K562 (cell line): ENCODE results near the gene ITGA7. TPM values are rescaled to one million over a fixed set of nuclear protein-coding genes. Genes with fewer than 3 reads are reported as not detected.

Experiments used
- ATAC-seq: fragments of 200-7000 bp; cut with Tn5 transposase; 3 replicates; pipeline ENCODE4 v1.9.1; 2020; ENCODE audit warnings: moderate library complexity
- BruUV-seq: library from RNA; stranded (reverse); fragments of 400-500 nt; replicated peaks from 2 replicates; lab custom pipeline; 2021; lab: Mats Ljungman, UMichigan
- CTCF ChIA-PET: fragments of 300-600 bp; formaldehyde crosslinking; extraction: SDS; loops from one replicate; lab custom pipeline; 2021; ENCODE audit warnings: low intra/inter-chr PET ratio; lab: Yijun Ruan, JAX
- POLR2A ChIA-PET: fragments of 300-600, 350-650 bp; sonication (Branson Sonifier 250); formaldehyde crosslinking; extraction: SDS; loops from one replicate; lab custom pipeline; 2021; ENCODE audit warnings: antibody characterized with exemption, inconsistent platforms; lab: Yijun Ruan, JAX
- DNase-seq, 4 experiments: peaks; one replicate each; pipeline versions ENCODE4 v3.0.0 to v3.0.0-alpha.2; 2011 to 2018; ENCODE audit warnings: low spot score in 3 of 4, mixed read lengths in 3 of 4; ENCODE audit errors: extremely low read depth in 1 of 4
- FAIRE-seq: peaks from 2 replicates; lab custom pipeline; 2011; peaks lifted over from hg19 to GRCh38; lab: Jason Lieb, UNC
- H2AFZ ChIP-seq: 2 replicates; pipeline ENCODE4 v1.6.0; 2011; ENCODE audit warnings: low read depth, low read length, control low read depth, inconsistent platforms
- H3K27ac ChIP-seq: fragments of 200-600 bp; 3 replicates; pipeline ENCODE4 v1.8.0; 2011; ENCODE audit warnings: low read depth, mild to moderate bottlenecking, control low read depth, inconsistent platforms, low read length, moderate library complexity, mixed read lengths; ENCODE audit errors: extremely low read depth
- H3K27me3 ChIP-seq, 2 experiments: fragments of 300-600 bp in 1 of 2; 2 replicates in 1 of 2; 3 replicates in 1 of 2; pipeline versions ENCODE4 v1.6.0 to v1.8.0; 2011; ENCODE audit warnings: inconsistent platforms in 2 of 2, low read length in 2 of 2, mild to moderate bottlenecking in 1 of 2, mixed read lengths in 1 of 2, moderate library complexity in 1 of 2; ENCODE audit not compliant: control insufficient read depth in 2 of 2, insufficient read depth in 2 of 2
- H3K36me3 ChIP-seq: fragments of 300-600 bp; 3 replicates; pipeline ENCODE4 v1.8.0; 2011; ENCODE audit warnings: mild to moderate bottlenecking, low read length, inconsistent platforms; ENCODE audit not compliant: control insufficient read depth, insufficient read depth
- H3K4me1 ChIP-seq, 2 experiments: fragments of 200-600 bp in 1 of 2; replicated peaks in 1 of 2; 2 replicates in 1 of 2; 3 replicates in 1 of 2; pipeline versions ENCODE4 v1.5.1 to v1.8.0; 2011; ENCODE audit warnings: inconsistent platforms in 2 of 2, low read length in 2 of 2, mild to moderate bottlenecking in 1 of 2, mixed read lengths in 1 of 2, moderate library complexity in 1 of 2; ENCODE audit not compliant: control insufficient read depth in 2 of 2, insufficient read depth in 2 of 2
- H3K4me2 ChIP-seq: 2 replicates; pipeline ENCODE4 v1.6.1; 2011; ENCODE audit warnings: low read length, control low read depth, inconsistent platforms, mixed read lengths; ENCODE audit not compliant: insufficient read depth
- H3K4me3 ChIP-seq: fragments of 200-600 bp; sonication (generic), shearing (Covaris generic); 2 replicates; pipeline ENCODE4 v1.5.1; 2016; ENCODE audit warnings: control low read depth, inconsistent platforms
- H3K79me2 ChIP-seq: fragments of 200-600 bp; 3 replicates; pipeline ENCODE4 v1.8.0; 2011; ENCODE audit warnings: low read length, inconsistent platforms; ENCODE audit not compliant: control insufficient read depth, insufficient read depth
- H3K9ac ChIP-seq, 2 experiments: 2 replicates each; pipeline versions ENCODE4 v1.6.0 to v1.6.1; 2011; ENCODE audit warnings: low read depth in 2 of 2, low read length in 2 of 2, control low read depth in 1 of 2, inconsistent platforms in 1 of 2, mild to moderate bottlenecking in 1 of 2, mixed read lengths in 1 of 2; ENCODE audit not compliant: insufficient read depth in 1 of 2
- H3K9me1 ChIP-seq: one replicate; pipeline ENCODE4 v1.6.0; 2011; ENCODE audit warnings: inconsistent platforms, mild to moderate bottlenecking, low read length, moderate library complexity; ENCODE audit not compliant: control insufficient read depth, insufficient read depth
- H3K9me3 ChIP-seq: replicated peaks from 2 replicates; pipeline ENCODE4 v1.5.1; 2011; ENCODE audit warnings: low read depth, low read length, inconsistent platforms; ENCODE audit not compliant: control insufficient read depth, insufficient read depth
- H4K20me1 ChIP-seq: replicated peaks from 2 replicates; pipeline ENCODE4 v1.6.1; 2011; ENCODE audit warnings: low read length, inconsistent platforms, mixed read lengths; ENCODE audit not compliant: control insufficient read depth, insufficient read depth
- ARID1B ChIP-seq: fragments of 450-650 bp; IDR thresholded peaks from 2 replicates; pipeline ENCODE4 v1.6.1; 2016; ENCODE audit warnings: antibody characterized with exemption, mild to moderate bottlenecking, inconsistent platforms
- CBFA2T2 ChIP-seq: fragments of 450-650 bp; conservative IDR thresholded peaks from 2 replicates; pipeline ENCODE4 v1.6.1; 2017; ENCODE audit warnings: mild to moderate bottlenecking
- CBFA2T3 ChIP-seq: fragments of 450-650 bp; IDR thresholded peaks from 2 replicates; pipeline ENCODE4 v1.6.1; 2017
- CC2D1A ChIP-seq: fragments of 450-650 bp; IDR thresholded peaks from 2 replicates; pipeline ENCODE4 v1.6.1; 2017; ENCODE audit warnings: mild to moderate bottlenecking
- EGR1 ChIP-seq: fragments of 450-650 bp; conservative IDR thresholded peaks from 2 replicates; pipeline ENCODE4 v1.6.1; 2017; ENCODE audit warnings: mild to moderate bottlenecking
- ETV6 ChIP-seq, 3 experiments: fragments of 150-350 bp in 1 of 3; sonication (generic) in 1 of 3; formaldehyde crosslinking in 1 of 3; IDR thresholded peaks; 2 replicates each; pipeline versions ENCODE4 v1.6.1 to v1.8.0; 2014 to 2022; ENCODE audit warnings: borderline replicate concordance in 2 of 3, low read depth in 2 of 3, antibody characterized with exemption in 1 of 3, low read length in 1 of 3, mild to moderate bottlenecking in 1 of 3, missing genetic modification reagents in 1 of 3
- NONO ChIP-seq, 2 experiments: fragments of 200-400 bp in 1 of 2; fragments of 450-650 bp in 1 of 2; formaldehyde crosslinking in 1 of 2; IDR thresholded peaks; 2 replicates each; pipeline ENCODE4 v1.6.1; 2017; ENCODE audit warnings: low read depth in 2 of 2, mild to moderate bottlenecking in 2 of 2, moderate library complexity in 2 of 2, low read length in 1 of 2
- TRIM24 ChIP-seq, 2 experiments: fragments of 450-650 bp; IDR thresholded peaks; 2 replicates each; pipeline ENCODE4 v1.6.1; 2016
- WGBS: fragments of 100-300 bp; shearing (Covaris generic); methylation state at CpG from one replicate; pipeline ENCODE4 v1.1.6; 2016; ENCODE audit warnings: low coverage, mixed read lengths; ENCODE audit not compliant: insufficient coverage; ENCODE audit errors: missing lambda C conversion rate; 5-methylcytosine and 5-hydroxymethylcytosine counted together
- in situ Hi-C: fragments of 300-500 bp; cut with MboI; formaldehyde crosslinking; loops from 4 replicates; pipeline ENCODE4 v1.15.0; 2018; ENCODE audit warnings: inconsistent platforms, mixed read lengths
- intact Hi-C: fragments of 100-400 bp; cut with micrococcal nuclease; formaldehyde crosslinking; loops from 2 replicates; pipeline ENCODE4 v1.14.2; 2022
- polyA plus RNA-seq, 8 experiments: library from polyadenylated mRNA; depleted of rRNA in 4 of 8; stranded (reverse) in 5 of 8; unstranded in 3 of 8; fragments of >200 nt; fragmentation: Nextera tagmentation in 2 of 8; fragmentation: Illumina TruSeq in 1 of 8; extraction: Ambion mirVana in 2 of 8; extraction: Trizol in 1 of 8; gene quantifications; 2 replicates each; pipeline versions ENCODE4 v1.2.1 to v1.2.3, GENCODE V29; 2011 to 2014; ENCODE audit warnings: inconsistent platforms in 1 of 8, missing spikeins in 1 of 8
- total RNA-seq, 7 experiments: library from RNA; depleted of rRNA in 6 of 7; stranded (reverse); fragments of >200 nt in 6 of 7; fragmentation: Illumina TruSeq in 2 of 7; extraction: Trizol in 2 of 7; gene quantifications; 2 replicates each; pipeline versions ENCODE4 v1.2.1 to v1.2.3, GENCODE V29; 2011 to 2021; ENCODE audit warnings: low replicate concordance in 1 of 7
- TF ChIP-seq, protein P1 (sequence below): IDR thresholded peaks from 2 replicates; pipeline ENCODE4 v1.6.1; 2014; ENCODE audit warnings: antibody characterized with exemption
- TF ChIP-seq, protein P2 (sequence below), 2 experiments: fragments of 450-650 bp; formaldehyde crosslinking in 1 of 2; IDR thresholded peaks; 2 replicates each; pipeline versions ENCODE4 v1.4.0 to v1.6.1; 2014 to 2020; ENCODE audit warnings: mild to moderate bottlenecking in 2 of 2, borderline replicate concordance in 1 of 2, low read depth in 1 of 2

Gene ITGA7
- total and polyA plus RNA-seq, 9 of the 15 experiments (the other 6 are each of a cell fraction or from before 2014, with no cell fraction given), result 0.11 to 2.3 (median 0.56) TPM; not detected in 1

DNA sequence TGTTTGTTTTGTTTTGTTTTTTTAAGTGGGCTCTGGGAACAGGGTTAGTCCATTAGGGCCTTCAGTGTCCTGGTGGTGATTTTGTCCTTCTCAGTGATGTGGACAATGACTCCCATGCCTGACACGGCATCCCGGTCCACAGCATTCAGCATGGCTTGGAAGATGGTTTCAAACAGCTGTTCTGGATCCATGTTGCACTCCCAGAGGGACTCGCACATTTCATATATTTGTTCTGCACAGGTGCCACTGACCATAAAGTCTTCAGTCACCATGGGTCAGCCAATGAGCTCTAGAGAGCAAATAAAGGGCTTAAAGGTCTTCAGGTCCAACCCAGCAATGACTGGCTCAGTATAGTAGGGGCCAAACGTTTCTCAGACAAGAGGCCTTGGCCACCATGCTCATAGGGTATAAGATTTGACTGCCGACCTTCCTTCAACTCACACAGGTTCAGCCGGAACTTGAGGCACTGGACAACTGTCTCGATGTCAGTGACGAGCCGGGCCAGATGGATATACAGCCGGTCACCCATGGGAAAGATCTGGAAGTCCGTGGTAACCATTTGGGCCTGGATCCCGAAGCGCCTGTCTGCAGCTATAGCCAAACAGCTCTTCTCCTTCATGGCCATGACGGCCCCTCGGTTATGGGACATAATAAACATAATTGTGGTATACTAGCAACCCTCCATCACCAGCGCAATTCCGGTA is 53.0 kb downstream of the ITGA7 start (continued):
- no peak for TF ChIP-seq ETV6 (IDR thresholded peaks at IDR 0.05; ENCODE audit: borderline replicate concordance in 1 of 2, low read depth in 2 of 2, low read length in 1 of 2)
- no peak for TF ChIP-seq ETV6 (CRISPR knock-in tag; IDR thresholded peaks at IDR 0.05; ENCODE audit: borderline replicate concordance)
- TF ChIP-seq, all 486 proteins: peak for 0

DNA sequence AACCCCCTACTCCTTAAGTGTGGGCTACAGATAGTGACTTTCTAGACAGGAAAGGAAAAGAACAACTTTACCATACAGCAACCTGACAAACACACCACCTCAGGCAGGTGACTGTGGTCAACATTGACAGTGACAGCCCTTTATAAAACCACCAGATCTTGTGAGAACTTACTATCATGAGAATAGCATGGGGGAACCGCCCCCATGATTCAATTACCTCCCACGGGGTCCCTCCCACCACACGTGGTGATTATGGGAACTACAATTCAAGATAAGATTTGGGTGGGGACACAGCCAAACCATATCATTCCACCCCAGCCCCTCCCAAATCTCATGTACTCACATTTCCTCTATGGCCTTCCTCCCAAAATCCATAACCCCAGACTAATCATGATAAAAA is 54.7 kb downstream of the ITGA7 start:
- Histone ChIP-seq H3K9me3 (peaks cover 2% of the 10 kb centered on the region), H3K4me3 (no peak overlapping the region), H4K20me1 (no peaks in the 10 kb centered on the region), H3K9me1 (no peaks in the 10 kb centered on the region), H3K27ac (no peak overlapping the region), H3K4me1 (no peaks in the 10 kb centered on the region), H3K79me2 (no peaks in the 10 kb centered on the region), H3K9ac (no peak overlapping the region), H3K36me3 (no peaks in the 10 kb centered on the region), H3K27me3 (no peaks in the 10 kb centered on the region; a peak in 1 of 5 replicates), H2AFZ (no peak overlapping the region), H3K4me2 (no peak overlapping the region)
- TF ChIP-seq CBFA2T3 (peak; percentile 60), NONO (IDR thresholded peaks at IDR 0.05; ENCODE audit: low read depth in 2 of 2, low read length in 1 of 2) (no peak), CBFA2T2 (peak; percentile 44; the same call in 1 of the 2 replicates), EGR1 (peak; percentile 56), TRIM24 (IDR thresholded peaks at IDR 0.05) (peak; percentile 20 to 26; a peak in 2 of 4 replicates), CC2D1A (peak; percentile 57), ARID1B (0 out of 2 replicates have a peak, but pooled peaks have one; percentile 11)
- TF ChIP-seq, protein P1, sequence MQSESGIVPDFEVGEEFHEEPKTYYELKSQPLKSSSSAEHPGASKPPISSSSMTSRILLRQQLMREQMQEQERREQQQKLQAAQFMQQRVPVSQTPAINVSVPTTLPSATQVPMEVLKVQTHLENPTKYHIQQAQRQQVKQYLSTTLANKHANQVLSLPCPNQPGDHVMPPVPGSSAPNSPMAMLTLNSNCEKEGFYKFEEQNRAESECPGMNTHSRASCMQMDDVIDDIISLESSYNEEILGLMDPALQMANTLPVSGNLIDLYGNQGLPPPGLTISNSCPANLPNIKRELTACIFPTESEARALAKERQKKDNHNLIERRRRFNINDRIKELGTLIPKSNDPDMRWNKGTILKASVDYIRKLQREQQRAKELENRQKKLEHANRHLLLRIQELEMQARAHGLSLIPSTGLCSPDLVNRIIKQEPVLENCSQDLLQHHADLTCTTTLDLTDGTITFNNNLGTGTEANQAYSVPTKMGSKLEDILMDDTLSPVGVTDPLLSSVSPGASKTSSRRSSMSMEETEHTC, result no peak
- TF ChIP-seq, protein P2, sequence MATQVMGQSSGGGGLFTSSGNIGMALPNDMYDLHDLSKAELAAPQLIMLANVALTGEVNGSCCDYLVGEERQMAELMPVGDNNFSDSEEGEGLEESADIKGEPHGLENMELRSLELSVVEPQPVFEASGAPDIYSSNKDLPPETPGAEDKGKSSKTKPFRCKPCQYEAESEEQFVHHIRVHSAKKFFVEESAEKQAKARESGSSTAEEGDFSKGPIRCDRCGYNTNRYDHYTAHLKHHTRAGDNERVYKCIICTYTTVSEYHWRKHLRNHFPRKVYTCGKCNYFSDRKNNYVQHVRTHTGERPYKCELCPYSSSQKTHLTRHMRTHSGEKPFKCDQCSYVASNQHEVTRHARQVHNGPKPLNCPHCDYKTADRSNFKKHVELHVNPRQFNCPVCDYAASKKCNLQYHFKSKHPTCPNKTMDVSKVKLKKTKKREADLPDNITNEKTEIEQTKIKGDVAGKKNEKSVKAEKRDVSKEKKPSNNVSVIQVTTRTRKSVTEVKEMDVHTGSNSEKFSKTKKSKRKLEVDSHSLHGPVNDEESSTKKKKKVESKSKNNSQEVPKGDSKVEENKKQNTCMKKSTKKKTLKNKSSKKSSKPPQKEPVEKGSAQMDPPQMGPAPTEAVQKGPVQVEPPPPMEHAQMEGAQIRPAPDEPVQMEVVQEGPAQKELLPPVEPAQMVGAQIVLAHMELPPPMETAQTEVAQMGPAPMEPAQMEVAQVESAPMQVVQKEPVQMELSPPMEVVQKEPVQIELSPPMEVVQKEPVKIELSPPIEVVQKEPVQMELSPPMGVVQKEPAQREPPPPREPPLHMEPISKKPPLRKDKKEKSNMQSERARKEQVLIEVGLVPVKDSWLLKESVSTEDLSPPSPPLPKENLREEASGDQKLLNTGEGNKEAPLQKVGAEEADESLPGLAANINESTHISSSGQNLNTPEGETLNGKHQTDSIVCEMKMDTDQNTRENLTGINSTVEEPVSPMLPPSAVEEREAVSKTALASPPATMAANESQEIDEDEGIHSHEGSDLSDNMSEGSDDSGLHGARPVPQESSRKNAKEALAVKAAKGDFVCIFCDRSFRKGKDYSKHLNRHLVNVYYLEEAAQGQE (IDR thresholded peaks at IDR 0.05; ENCODE audit: borderline replicate concordance), result no peak
- TF ChIP-seq, protein P2 (CRISPR knock-in tag; IDR thresholded peaks at IDR 0.05; ENCODE audit: low read depth), result no peak
- DNase-seq (peak in 1 of 4 experiments; percentile 22), FAIRE-seq (no peak), ATAC-seq (no peak)
- in situ Hi-C loops, result no loop called here
- WGBS, result 0% methylated on average over 3 of the region's 3 CpGs
- intact Hi-C loops, result no loop called here
- ChIA-PET CTCF (no interaction called here), POLR2A (no interaction called here)
- no TSS peak for BruUV-seq
